Uterus (tissue), 2 donors: Measurements from ENCODE around the gene BUD31.

Source experiments
- CTCF ChIP-seq, 4 experiments: fragments of 200-600 bp in 2 of 4; fragments of 450-650 bp in 2 of 4; sonication (generic) in 2 of 4; IDR thresholded peaks; one replicate each; pipeline ENCODE4 v1.5.1; 2016 to 2019; ENCODE audit warnings: antibody characterized with exemption in 4 of 4, mild to moderate bottlenecking in 2 of 4, moderate library complexity in 1 of 4
- POLR2A ChIP-seq, 2 donors: fragments of 450-650 bp; IDR thresholded peaks; one replicate each; pipeline ENCODE4 v1.6.1; 2016; ENCODE audit warnings: antibody characterized with exemption in 2 of 2, mild to moderate bottlenecking in 1 of 2, moderate library complexity in 1 of 2

GRCh38 chr7:99379043-99379577 lies 29.7 kb upstream of the BUD31 start:
- TF ChIP-seq POLR2A (IDR thresholded peaks at IDR 0.05) (no peak), CTCF (IDR thresholded peaks at IDR 0.05) (peak in 1 of 4 experiments; percentile 15)
